ENCODE measurements around the gene TFCP2.

GRCh38 chr12:51085757-51086156, 87.2 kb downstream of the TFCP2 start:
- TF ChIP-seq CTCF (IDR thresholded peaks at IDR 0.05; ENCODE audit: low read length) (no peak), EZH2 (IDR thresholded peaks at IDR 0.05; ENCODE audit: borderline replicate concordance, low read length) (no peak)

Data from OCI-LY1 (cell line).